Right forelimb (tissue), 1 donor: ENCODE data around the gene NUSAP1.
"Not testable (repeated sequence)": the region's sequence is repeated elsewhere in the genome, so short reads cannot be mapped to it uniquely, and the experiment has no call there.

Experiments
- DNase-seq: peaks from one replicate; pipeline ENCODE4 v3.0.0-alpha.2; 2018

NUSAP1 gene

DNA sequence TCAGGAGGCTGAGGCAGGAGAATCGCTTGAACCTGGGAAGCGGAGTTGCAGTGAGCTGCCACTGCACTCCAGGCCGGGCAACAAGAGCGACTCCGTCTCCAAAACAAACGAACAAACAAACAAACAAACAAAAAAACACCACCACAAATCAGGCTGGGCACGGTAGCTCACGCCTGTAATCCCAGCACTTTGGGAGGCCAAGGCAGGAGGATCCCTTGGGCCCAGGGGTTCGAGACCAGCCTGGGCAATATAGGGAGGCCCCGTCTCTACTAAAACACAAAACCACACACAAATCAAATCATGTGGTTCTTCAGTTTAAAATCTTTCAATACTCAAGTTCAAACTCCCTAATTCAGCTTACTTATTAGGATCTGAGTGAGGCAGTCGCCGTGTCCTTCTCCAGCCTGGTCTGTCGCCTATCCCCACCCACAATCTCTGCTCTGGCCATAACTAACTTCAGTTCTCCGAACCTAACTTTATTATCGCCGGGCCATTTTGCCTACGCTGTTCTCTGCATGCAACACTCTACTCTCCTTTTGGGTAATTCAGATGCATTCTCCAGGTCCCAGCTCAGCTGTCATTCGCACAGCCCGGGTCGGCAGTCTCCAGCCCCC, 83.6 kb downstream of the NUSAP1 start:
- no peak for DNase-seq

GRCh38 chr15:41416742-41417417, 84.2 kb downstream of the NUSAP1 start, which contains the start of gene RTF1:
Gene RTF1, plus strand, starts transcription at chr15:41417095. Its CDS starts 21 bp downstream, at chr15:41417116.
- peak; percentile 98 for DNase-seq

- DNase-seq: no peak
These were observed 84.9 kb downstream of the NUSAP1 start for GRCh38 chr15:41417418-41418195.

DNA sequence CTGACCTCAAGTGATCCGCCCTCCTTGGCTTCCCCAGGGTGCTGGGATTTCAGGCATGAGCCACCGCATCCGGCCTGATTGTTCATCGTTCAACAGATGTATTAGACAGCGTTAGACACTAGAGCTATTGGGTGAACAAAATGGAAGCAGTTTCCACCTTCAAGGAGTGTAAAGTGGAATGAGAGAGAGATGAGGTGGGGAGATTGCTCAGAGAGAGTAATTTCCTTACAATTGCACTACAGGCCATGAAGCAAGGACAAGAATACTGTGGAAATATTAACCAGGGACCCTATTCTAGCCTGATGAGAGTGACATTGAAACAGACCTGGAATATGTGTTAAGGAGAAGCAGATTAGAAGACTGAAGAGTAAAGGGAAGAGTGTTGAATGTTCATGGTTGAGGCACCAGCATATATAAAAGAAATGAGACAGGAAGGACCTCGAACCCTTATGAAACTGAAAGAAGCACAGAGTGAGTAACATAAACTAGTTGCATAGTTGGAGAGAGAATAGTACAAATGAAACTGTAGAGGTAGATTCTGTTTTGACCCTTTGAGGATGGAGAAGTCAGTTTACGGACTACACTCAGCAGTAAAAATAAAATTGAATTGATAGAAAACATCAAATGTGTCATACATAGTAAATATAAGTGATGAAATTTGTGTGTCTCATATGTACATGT, 91.4 kb downstream of the NUSAP1 start:
- no peak for DNase-seq

DNA sequence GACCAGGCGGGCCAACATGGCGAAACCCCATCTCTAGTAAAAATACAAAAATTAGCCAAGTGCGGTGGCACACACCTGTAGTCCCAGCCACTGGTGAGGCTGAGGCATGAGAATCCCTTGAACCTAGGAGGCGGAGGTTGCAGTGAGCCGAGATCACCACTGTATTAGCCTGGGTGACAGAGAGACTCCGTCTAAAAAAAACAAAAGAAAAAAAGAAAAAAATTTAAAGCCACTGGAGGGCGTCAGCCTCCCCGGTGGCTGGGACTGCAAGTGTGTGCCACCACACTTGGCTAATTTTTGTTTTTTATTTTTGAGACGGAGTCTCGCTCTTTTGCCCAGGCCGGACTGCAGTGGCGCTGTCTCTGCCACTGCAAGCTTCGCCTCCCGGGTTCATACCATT, 92.1 kb downstream of the NUSAP1 start:
- no peak for DNase-seq

DNA sequence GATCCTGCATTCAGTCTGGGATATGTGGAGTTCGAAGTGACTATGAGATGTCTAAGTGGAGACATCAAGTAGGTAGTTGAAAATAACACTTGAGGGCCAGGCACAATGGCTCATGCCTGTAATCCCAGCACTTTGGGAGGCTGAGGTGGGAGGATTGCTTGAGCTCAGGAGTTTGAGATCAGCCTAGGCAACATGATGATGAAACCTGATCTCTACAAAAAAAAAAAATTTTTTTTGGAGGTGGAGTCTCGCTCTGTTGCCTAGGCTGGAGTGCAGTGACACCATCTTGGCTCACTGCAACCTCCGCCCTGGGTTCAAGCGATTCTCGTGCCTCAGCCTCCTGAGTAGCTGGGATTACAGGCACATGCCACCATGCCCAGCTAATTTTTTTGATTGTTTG, 93.2 kb downstream of the NUSAP1 start:
- not testable (repeated sequence) for DNase-seq

DNA sequence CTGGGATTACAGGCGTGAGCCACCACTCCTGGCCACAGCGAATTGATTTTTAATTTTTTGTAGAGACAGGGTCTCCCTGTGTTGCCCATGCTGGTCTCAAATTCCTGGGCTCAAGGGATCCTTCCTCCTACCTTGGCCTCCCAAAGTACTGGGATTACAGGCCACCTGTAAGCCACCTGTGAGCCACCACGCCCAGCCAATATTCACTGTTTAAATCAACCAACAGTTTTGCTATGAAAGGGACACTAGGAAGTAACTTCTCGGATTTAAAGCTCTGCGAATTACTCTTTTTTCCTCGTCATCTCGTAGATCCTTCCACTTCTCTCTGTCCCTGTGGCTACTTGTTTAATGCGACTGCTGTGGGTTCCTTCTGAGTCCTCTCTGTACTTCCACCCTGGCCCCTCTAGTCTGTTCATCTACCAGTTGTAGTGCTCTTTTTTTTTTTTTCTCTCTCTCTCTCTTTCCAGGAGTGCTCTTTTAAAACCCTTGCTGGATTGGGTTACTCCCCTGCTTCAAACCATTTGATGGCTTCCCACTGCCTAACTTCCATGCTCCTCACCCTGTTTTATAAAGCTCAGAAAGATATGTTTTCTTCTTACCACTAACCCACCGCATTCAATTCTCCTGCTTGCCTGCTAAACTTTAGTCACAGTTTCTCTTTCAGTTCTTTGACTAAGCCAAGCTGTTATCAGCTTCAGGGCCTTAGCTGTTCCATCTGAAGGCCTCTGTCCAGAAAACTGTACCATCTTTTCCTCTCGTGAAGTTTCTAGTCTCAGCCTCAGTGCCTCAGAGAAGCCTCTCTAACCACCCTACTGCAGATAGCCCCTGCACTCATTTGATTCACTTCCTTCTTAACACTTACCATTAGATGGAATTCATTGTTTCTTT, 96.6 kb downstream of the NUSAP1 start:
- DNase-seq: no peak
